ENCODE data around the gene LMO2.
"Not testable (repeated sequence)": the region's sequence is repeated elsewhere in the genome, so short reads cannot be mapped to it uniquely, and the experiment has no call there.

Gene LMO2

DNA sequence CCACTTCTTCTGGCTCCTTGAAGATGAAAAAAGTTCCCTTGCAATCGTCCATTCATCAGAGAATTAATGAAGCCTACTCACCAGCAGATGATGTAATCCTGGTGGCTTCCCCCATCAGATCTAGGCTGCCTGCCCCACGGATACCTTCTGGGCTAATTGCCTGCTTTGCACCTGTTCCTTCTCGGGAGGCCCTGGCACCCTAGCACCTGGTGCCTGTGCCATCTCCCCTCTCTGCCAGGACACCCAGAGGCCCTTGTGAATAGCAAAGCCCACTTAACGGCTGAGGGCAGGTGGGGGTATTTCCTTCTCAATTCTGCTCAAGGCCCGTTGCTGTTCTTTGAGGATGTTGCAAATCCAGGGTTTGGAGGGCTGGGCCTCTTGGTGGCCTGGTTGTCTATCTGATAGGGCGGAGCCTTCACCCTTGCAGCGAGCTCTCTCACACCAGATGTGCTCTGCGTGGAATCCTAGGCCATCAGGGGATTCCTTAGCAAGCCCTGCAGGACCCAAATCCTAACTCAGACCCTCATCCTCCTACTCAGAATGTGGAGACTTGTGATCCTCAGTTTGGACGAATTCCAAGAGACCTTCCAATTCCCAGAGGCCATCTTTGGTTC is at the start of gene LMO2:
Gene LMO2, minus strand, starts transcription at position 363 of the 614 bp plus-strand sequence. CDS start 22,360 bp downstream, outside the sequence.
- DNase-seq (ENCODE audit: extremely low read depth in 1 of 2, low read depth in 1 of 2), result no peak

DNA sequence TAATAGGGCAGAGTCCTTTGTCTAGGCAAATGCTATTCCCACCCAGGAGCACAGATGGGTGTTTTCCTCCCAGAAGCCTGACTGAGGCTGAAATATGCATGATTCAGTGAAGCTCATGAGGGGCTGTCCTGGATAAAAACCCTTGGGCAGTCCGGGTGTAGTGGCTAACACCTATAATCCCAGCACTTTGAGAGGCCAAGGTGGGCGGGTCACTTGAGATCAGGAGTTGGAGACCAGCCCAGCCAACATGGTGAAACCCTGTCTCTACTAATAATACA is 48.6 kb upstream of the LMO2 start:
- DNase-seq (ENCODE audit: extremely low read depth in 1 of 2, low read depth in 1 of 2), result no peak

DNA sequence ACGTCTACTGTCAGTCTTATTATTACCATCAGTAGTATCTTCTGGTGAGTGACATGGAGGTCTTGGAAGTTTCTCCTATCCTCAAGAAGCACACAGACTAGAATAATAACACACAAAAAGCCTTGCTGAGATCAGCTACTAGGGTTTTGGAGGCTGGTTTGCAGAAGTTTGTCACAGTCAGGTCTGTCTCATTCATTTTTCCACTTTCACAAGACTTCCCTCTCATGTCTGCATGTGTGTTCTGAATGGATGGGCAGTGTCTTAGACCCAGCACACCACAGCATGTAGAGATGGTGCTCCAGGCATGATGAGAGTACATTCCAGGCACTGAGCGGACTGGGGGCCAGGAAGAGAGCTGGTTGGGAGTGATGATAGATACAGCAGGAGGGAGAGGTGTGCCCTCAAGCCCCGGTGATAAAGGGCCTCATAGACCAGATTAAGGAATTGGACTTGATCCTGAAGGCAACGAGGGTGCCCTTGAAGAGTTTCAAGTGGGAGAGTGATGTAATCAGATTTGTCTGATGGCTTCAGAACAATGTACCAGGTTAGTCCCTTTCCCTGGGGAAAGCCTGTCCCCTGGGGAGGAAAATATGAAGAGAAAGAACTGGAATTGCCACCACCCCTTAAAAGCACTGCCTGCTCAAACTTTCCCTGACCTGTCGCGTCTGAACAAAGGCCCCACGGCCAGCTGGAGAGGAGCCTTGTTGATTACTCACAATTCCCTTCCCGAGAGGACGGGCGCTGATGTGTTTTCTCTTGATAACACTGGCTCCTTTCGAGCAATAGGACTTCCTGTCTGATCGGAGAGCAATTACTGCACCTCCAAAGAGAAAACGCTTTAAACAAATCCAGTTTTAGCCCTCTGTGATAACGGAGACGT is 45.1 kb upstream of the LMO2 start:
- DNase-seq (ENCODE audit: extremely low read depth in 1 of 2, low read depth in 1 of 2), result no peak

DNA sequence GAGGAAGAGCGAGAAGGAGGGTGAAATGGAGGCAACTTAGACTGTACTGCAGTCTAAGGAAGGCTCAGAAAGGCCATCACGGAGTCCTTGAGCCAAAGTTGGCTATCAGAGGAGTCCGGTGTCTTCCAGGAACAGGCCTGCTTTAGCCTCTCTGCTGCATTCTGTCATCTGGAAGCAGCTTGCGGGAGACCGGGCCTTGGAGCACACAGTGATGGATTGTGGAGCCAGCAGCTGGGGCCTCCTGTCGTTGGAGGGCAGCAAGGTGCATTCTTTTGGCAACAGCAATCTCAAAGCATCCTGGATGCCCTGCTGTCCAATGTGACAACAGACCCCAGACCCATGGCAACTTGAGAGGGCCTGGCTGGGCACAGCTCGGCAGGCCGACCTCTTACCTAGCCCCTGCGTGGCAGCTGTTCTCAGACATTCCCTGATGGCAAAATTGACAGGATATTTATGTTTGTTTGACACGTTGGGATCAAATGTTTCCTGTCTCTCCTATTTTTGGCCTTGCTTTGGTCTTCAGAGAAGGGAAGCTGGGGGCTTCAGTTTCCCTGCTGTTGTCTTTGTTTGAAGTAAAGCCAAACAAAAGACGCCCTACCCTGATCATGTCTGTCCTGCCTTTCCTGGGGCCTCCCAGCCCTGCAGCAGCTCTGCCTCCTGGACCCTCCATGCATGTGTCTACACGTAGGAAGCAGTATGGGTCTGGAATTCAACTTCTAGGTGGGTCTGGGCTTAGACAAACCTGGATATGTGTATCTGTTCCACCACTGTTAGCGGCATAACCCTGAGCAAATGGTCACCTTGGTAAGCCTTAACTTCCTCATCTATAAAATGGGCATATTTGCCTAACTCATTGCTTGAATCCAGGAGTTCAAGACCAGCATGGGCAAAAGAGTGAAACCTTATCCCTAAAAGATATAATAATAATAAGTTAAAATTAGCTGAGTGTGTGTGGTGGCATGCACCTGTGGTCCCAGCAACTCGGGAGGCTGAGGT is 43.9 kb upstream of the LMO2 start:
- no peak for DNase-seq (ENCODE audit: extremely low read depth in 1 of 2, low read depth in 1 of 2)

DNA sequence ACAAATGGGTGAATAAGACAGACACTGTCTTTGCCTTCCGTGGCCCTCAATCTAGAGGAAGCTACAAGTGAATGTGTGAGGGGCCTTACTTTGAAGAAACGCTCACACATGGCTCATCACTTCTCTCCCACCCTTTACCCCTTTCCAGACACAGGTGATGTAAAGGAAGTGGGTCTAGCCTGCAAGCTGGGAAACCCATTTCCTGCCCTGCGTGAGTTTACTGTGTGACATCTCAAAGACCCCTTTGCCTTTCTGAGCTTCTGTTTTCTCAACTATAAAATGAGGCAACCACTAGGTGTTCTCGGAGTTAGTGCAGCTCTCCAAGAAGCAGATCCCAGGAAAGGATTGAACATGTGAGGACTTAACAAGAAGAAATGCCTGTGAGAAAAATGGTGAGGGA is 43.1 kb upstream of the LMO2 start:
- DNase-seq (ENCODE audit: extremely low read depth in 1 of 2, low read depth in 1 of 2), result no peak

DNA sequence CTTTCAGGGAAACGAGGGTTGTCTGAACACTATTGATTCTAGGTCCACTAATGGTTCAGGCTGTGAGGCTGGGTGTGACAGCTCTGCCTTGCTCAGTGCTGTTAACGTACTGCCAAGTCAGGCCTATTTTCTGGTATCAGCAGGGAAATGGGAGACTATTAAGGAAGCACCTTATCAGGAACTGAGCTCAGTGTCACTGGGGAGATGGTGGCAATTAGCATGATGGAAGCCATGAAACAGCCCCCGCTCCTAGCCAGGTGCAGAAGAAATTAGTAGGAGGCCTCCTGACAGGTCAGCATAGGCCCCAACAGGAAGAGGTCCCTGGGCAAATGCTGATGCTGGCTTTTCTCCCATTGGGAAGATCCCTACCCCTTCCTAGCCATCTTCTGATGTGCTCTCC is 42.6 kb upstream of the LMO2 start:
- DNase-seq (ENCODE audit: extremely low read depth in 1 of 2, low read depth in 1 of 2), result no peak

DNA sequence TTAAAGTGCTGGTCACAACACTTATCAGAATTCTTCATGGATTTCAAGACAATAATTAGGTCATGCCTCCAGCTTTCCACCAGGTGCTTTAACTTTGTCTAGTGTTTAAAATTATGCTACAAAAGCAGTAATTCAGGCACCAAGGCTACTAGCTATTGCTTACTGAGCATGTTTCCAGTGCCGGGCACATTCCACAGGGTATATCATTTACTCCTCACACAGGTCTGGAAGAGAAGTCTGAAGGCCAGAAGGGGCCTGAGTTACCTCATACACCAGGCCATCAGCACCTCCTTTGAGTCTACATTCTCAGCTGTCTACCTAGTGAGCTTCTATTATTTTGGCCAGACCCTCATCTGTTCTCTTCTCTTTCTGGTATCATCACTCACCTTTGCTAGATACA is 41.7 kb upstream of the LMO2 start:
- no peak for DNase-seq (ENCODE audit: extremely low read depth in 1 of 2, low read depth in 1 of 2)

DNA sequence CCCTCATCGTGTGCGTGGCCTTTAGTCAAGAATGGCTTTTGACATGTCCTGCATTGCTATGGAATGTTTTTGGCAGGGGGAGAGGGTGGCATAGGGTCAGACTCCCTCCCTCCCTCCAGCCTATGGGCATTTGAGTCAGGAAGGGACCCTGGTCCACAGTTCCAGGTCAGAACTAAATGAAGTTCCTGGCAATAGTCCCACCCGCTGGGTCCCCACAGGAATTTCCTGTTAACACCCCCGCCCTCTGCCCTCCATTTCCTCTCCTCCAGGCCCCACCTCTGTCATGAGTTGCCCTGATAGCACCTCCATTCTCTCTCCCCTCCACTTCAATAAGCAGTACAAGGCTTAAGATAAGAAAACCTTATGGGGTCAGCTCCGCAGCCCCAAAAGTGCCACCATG is 40.8 kb upstream of the LMO2 start:
- DNase-seq (ENCODE audit: extremely low read depth in 1 of 2, low read depth in 1 of 2), result no peak

DNA sequence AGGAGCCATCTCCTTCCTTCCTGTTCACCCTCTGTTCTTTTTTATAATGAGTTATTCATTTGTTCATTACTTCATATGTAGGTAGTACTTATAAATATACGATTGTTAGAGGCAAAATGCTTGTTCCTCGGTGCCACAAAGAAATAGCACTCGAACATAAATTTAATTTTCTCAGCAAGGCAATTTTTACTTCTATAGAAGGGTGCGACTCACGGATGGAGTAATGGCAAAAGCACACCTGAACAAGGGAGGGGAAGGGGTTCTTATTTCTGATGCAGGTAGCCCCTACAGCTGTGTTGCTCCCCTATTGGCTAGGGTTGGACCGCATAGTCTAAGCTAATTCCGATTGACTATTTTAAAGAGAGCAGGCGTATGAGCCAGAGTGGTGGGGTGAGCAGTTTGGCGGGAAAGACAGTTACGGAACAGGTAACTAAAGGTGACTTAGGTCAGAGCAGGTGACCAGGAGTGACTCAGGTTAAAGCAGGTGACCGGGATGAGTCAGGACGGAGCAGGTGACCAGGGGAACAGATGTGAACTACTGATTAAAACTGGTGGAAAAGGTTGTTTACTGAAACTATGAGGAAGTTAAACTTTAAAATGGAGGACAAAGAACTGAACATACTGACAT is 40.0 kb upstream of the LMO2 start:
- not testable (repeated sequence) for DNase-seq (ENCODE audit: extremely low read depth in 1 of 2, low read depth in 1 of 2)

DNA sequence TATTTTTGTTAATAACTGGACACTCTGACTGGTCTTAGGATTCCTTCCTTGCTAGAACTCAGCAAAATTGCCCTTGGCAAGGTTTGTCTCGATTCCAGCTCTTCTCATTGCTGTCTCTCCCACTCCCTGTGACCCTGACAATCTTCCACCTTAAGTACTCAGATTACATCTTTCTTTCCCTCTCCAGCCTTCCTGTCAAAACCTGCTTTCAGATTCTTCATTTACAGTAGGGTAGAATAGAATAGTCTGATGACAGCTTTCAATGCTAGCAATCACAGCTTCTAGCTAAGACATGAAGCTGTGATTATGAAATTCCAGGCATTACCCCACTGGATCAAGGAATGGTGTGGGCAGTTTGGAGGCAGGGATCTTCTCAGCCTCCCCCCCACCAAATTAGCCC is 39.2 kb upstream of the LMO2 start:
- no peak for DNase-seq (ENCODE audit: extremely low read depth in 1 of 2, low read depth in 1 of 2)

DNA sequence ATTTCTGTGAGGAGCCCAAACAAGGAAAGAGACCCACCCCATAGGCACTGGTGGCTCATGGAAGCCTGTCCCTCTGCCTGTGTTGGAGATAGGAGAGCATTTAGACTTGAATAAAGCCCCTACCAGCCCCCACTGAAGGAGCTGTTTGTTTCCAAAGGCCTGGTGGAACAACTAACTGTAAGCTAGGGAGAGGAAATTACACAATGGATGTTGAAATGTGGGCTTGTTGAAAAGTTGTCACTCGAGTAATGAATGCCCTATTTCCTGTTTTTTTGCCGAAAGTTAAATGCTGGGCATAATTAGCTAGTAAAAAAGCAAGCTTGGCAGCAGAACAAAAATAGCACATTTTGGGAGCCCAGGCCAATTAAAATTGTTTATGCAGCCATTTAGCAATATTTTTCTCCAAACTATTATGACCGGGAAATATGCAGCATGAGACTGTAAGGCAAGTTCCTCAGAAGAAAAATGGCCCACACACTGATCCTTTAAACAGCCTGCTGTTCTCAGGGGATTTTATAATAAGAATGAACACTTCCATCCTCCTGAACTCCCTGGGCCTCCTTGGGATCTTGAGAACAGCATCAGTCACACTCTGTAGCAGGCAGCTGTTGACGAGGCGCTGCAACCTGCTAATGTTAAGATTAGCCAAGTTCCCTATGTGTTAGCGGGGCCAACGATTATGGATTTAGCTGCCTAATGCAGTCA is 38.6 kb upstream of the LMO2 start:
- DNase-seq (ENCODE audit: extremely low read depth in 1 of 2, low read depth in 1 of 2), result no peak

DNA sequence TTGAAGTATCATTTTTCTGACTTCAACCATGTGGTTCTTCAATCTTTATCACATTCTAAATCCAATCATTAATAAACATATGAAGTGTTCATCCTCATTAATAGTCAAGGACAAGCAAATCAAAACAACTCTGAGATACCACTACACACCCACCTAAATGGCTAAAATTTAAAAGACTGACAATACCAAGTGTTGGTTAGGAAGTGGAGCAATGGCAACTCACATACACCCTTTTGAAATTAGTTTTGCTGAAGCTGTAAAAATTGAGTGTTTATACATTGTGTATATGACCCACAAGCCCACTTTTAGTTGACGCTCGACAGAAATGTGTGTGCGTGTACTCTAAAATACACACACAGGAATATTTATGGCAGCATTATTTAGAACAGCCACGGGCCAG is 36.7 kb upstream of the LMO2 start:
- no peak for DNase-seq (ENCODE audit: extremely low read depth in 1 of 2, low read depth in 1 of 2)

DNA sequence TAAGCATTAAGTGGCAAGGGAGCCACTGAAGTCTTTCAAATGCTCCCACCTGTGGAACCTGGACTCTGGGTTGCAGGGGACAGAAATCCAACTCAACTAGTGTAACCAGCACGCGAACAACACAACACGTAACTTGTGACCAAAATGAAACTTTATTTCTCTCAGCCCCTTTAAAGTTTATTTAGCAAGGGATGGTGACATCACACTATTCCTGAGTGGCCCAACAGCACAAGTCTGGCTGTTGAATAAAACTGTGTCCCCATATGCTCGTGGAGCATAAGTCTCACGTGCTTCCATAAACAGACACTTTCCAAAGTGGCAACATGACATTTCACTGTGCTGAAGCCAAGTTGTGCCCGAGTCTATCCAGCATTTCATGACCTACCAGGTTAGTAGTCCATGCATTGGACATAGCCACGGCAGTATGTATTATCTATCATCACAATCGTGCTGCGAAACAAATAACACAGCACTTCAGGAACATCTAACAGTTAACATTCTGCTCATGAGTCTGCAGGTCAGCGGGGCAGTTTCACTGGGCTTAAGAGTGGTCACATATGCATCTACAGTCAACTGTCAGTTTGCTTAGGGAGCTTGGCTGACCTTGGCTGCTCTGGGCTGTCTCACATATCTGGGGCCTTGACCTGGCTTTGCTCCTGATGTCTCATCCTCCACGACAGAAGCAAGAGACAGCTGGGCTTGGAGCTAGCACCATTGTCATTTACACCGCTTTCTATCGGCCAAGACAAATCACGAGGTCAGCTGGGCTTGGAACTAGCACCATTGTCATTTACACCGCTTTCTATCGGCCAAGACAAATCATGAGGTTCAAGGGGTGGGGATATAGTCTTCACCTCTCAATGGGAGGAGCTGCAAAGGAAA is 35.0 kb upstream of the LMO2 start:
- DNase-seq (ENCODE audit: extremely low read depth in 1 of 2, low read depth in 1 of 2), result no peak

DNA sequence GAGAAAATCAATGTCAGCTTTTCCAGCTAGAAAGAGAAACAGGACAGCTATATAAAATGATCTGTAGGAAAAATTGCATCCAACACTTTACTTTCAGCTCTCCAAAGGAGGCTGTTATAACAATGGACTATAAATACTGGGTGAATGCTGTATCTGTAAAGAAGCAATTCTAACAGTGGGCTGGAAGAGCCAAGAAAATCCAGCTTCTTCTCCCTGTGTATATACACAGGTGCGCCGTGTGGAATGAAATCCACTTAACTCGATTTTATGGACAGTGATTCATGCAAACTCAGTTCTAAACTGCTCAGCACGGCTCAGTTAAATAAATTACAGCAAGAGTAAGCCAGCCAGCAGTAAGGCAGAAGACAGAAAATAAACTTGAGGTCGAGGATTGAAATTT is 32.5 kb upstream of the LMO2 start:
- DNase-seq (ENCODE audit: extremely low read depth in 1 of 2, low read depth in 1 of 2), result no peak

DNA sequence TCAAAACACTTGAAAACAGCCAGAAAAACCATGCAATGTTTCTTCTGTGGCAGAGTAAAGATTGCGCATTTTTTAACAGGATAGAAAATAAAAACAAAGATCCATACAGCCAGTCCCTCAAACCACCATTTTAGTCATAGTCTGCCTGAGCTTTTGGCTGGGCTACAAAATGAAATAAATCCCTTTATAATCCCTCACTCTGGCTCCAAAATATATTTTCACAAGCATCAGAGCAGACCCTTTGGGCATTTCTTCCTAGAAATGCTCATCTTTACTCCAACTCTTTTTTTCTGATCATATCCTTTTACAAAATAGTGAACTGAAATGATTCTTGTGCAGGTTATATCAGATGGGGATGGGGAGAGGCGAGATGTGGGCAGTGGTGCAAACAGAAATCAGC is 31.8 kb upstream of the LMO2 start:
- no peak for DNase-seq (ENCODE audit: extremely low read depth in 1 of 2, low read depth in 1 of 2)

DNA sequence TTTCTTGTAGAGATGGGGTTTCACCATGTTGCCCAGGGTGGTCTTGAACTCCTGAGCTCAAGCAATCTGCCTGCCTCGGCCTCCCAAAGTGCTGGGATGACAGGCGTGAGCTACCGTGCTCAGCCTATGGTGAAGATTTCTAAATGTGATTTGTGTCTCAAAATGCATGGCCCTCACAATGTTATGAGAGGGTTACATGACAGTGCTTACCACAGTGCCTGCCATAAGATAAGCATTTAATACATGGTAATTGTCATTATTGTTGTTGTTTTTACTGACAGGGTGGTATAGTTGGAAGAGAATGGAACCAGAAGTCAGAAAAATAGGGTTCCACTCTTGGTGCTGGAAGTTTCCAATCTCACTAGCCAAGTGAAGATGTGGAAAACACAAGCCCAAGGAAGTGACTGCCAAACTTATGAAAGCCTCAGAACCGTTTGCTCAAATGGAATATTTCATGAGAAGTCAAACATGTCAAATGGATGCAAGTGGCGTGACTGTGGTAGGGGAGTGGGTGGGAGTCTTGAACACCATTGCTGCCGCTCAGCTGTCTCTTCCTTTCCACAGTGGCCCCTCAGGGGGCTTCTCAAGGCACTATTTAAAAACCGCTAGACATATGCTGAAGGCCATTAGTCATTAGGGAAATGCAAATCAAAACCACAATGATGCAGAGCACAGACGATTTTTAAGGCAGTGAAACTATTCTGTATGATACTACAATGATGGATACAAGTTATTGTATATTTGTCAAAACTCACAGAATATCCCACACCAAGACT is 29.1 kb upstream of the LMO2 start:
- DNase-seq (ENCODE audit: extremely low read depth in 1 of 2, low read depth in 1 of 2), result no peak

DNA sequence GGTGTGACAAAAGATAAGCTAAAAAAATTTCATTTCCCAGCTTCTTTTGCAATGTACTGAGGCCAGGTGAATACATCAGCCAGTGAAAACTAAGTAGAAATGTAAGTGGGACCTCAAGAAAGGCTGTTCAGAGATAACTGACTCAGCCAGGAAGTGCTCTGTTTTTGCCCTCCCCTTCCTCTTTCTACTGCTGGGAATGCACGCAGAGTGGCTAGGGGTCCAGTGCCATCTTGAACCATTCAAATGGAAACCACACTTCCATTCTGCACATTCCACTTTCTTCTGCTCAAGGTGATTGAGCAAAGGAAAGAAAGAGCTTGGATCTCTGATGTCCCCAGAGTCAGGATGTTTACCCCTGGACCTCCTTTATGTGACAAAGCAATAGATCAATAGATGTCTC is 27.8 kb upstream of the LMO2 start:
- DNase-seq (ENCODE audit: extremely low read depth in 1 of 2, low read depth in 1 of 2), result no peak

DNA sequence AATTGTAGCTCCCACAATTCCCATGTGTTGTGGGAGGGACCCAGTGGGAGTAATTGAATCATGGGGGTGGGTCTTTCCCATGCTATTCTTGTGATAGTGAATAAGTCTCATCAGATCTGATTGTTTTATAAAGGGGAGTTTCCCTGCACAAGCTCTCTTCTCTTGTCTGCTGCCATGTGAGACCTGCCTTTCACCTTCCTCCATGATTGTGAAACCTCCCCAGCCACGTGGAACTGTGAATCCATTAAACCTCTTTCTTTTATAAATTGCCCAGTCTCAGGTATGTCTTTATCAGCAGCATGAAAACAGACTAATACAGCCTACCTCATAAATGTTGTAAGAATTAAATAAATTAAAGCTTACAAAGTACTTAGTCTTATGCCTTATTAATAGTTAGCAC is 25.5 kb upstream of the LMO2 start:
- not testable (repeated sequence) for DNase-seq (ENCODE audit: extremely low read depth in 1 of 2, low read depth in 1 of 2)

DNA sequence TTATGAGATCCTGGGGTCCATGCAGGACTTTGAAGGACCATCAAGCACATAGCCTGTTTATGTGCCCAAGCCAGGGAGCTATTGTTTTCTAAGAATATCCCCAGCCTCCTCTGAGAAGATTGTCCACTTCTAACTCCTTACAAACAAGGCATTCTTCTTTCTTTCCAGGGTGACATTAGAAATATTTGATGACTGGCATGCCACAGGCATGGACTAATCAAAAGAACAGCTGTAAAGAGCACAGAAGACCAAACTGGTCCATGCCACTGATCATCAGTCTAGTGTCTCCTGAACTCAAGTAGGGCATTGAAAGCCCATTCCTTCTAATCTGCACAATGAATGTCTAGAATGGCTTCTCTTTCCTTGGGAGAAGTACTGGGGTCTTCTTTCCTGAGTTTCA is 24.9 kb upstream of the LMO2 start:
- DNase-seq (ENCODE audit: extremely low read depth in 1 of 2, low read depth in 1 of 2), result no peak
